Large intestine (tissue), 3 donors: ENCODE results near the gene STX17. TPM values are rescaled to one million over a fixed set of nuclear protein-coding genes. Genes with fewer than 3 reads are reported as not detected.

Experiments used
- DNase-seq, 2 donors: peaks; one replicate each; pipeline versions ENCODE4 v3.0.0 to v3.0.0-alpha.2; 2013
- H3K27ac ChIP-seq: one replicate; pipeline ENCODE4 v1.5.1; 2013; ENCODE audit warnings: low read length
- H3K27me3 ChIP-seq: 2 replicates; pipeline ENCODE4 v1.6.1; 2013; ENCODE audit warnings: low read length; ENCODE audit not compliant: control insufficient read depth, insufficient read depth
- H3K36me3 ChIP-seq: 2 replicates; pipeline ENCODE4 v1.6.1; 2013; ENCODE audit warnings: low read length; ENCODE audit not compliant: control insufficient read depth, insufficient read depth
- H3K4me1 ChIP-seq: one replicate; pipeline ENCODE4 v1.6.1; 2013; ENCODE audit warnings: low read length; ENCODE audit not compliant: control insufficient read depth, insufficient read depth
- H3K4me3 ChIP-seq: one replicate; pipeline ENCODE4 v1.5.1; 2013; ENCODE audit warnings: low read length
- H3K9me3 ChIP-seq: one replicate; pipeline ENCODE4 v1.6.1; 2013; ENCODE audit warnings: mild to moderate bottlenecking, low read depth, low read length, moderate library complexity; ENCODE audit not compliant: control insufficient read depth
- WGBS: methylation state at CpG from one replicate; pipeline ENCODE4 v1.1.5; 2013; ENCODE audit warnings: low lambda C conversion rate; ENCODE audit not compliant: insufficient coverage; 5-methylcytosine and 5-hydroxymethylcytosine counted together
- polyA plus RNA-seq: library from polyadenylated mRNA; unstranded; fragments of 120-200 nt; gene quantifications from one replicate; pipeline ENCODE4 v1.2.1, GENCODE V29; 2013

The STX17 gene
- polyA plus RNA-seq, 1 donor, result 31.9 TPM

- WGBS, result no CpG with 5 or more reads among the region's 2 CpGs
- no peaks in the 10 kb centered on the region for H3K9me3 ChIP-seq
- no peak overlapping the region for H3K4me3 ChIP-seq
- H3K27me3 ChIP-seq, result no peaks in the 10 kb centered on the region
- no peak for DNase-seq
- H3K27ac ChIP-seq, result no peak overlapping the region
- no peaks in the 10 kb centered on the region for H3K36me3 ChIP-seq
- H3K4me1 ChIP-seq, result no peaks in the 10 kb centered on the region
Observed at GRCh38 chr9:99896119-99896518, 10.3 kb upstream of the STX17 start.

GRCh38 chr9:99903393-99903792 lies 3.1 kb upstream of the STX17 start:
- DNase-seq, result no peak
- no peaks in the 10 kb centered on the region for H3K9me3 ChIP-seq
- 90% methylated on average over 1 of the region's 1 CpG for WGBS
- H3K27me3 ChIP-seq, result no peaks in the 10 kb centered on the region
- H3K4me3 ChIP-seq, result no peak overlapping the region
- H3K27ac ChIP-seq, result no peak overlapping the region
- peaks cover 3% of the 10 kb centered on the region for H3K4me1 ChIP-seq
- H3K36me3 ChIP-seq, result no peaks in the 10 kb centered on the region

- Histone ChIP-seq H3K9me3 (no peaks in the 10 kb centered on the region), H3K27me3 (no peaks in the 10 kb centered on the region), H3K4me1 (peaks cover 3% of the 10 kb centered on the region), H3K27ac (peak overlapping the region; percentile 44), H3K36me3 (no peaks in the 10 kb centered on the region), H3K4me3 (peak overlapping the region; percentile 96)
- DNase-seq, result no peak
- WGBS, result no CpG with 5 or more reads among the region's 9 CpGs
Observed at GRCh38 chr9:99905833-99906402, 536 bp upstream of the STX17 start.

- no peak for DNase-seq
- no peaks in the 10 kb centered on the region for H3K27me3 ChIP-seq
- no peaks in the 10 kb centered on the region for H3K9me3 ChIP-seq
- H3K4me1 ChIP-seq, result peaks cover 3% of the 10 kb centered on the region
- H3K4me3 ChIP-seq, result peak overlapping the region; percentile 96
- no CpG with 5 or more reads among the region's 9 CpGs for WGBS
- H3K36me3 ChIP-seq, result peaks cover 2% of the 10 kb centered on the region
- H3K27ac ChIP-seq, result peak overlapping the region; percentile 98
Observed at GRCh38 chr9:99907208-99907532, 716 bp downstream of the STX17 start.

- DNase-seq, result no peak
Observed at GRCh38 chr9:99911600-99911999, 5.1 kb downstream of the STX17 start.

GRCh38 chr9:99916650-99917049 lies 10.2 kb downstream of the STX17 start:
- peaks cover 45% of the 10 kb centered on the region for H3K36me3 ChIP-seq
- 100% methylated on average over 1 of the region's 1 CpG for WGBS
- H3K9me3 ChIP-seq, result no peaks in the 10 kb centered on the region
- H3K27me3 ChIP-seq, result no peaks in the 10 kb centered on the region
- no peak for DNase-seq
- H3K4me1 ChIP-seq, result no peaks in the 10 kb centered on the region
- no peak overlapping the region for H3K27ac ChIP-seq
- H3K4me3 ChIP-seq, result no peak overlapping the region

More at GRCh38 chr9:99911600-99911999, 5.1 kb downstream of the STX17 start:
- Histone ChIP-seq H3K27me3 (no peaks in the 10 kb centered on the region), H3K4me1 (no peaks in the 10 kb centered on the region), H3K27ac (no peak overlapping the region), H3K4me3 (no peak overlapping the region), H3K36me3 (peaks cover 18% of the 10 kb centered on the region), H3K9me3 (no peaks in the 10 kb centered on the region)
- no CpG with 5 or more reads among the region's 7 CpGs for WGBS

- 66% methylated on average over 2 of the region's 3 CpGs for WGBS
- no peaks in the 10 kb centered on the region for H3K27me3 ChIP-seq
Observed at GRCh38 chr9:99918134-99918533, 11.7 kb downstream of the STX17 start.

GRCh38 chr9:99919930-99920329 lies 13.5 kb downstream of the STX17 start:
- Histone ChIP-seq H3K27ac (no peak overlapping the region), H3K27me3 (no peaks in the 10 kb centered on the region), H3K9me3 (peaks cover 2% of the 10 kb centered on the region), H3K36me3 (peaks cover 60% of the 10 kb centered on the region), H3K4me1 (no peaks in the 10 kb centered on the region), H3K4me3 (no peak overlapping the region)
- no CpG with 5 or more reads among the region's 2 CpGs for WGBS
- no peak for DNase-seq

More at GRCh38 chr9:99918134-99918533, 11.7 kb downstream of the STX17 start:
- Histone ChIP-seq H3K36me3 (peaks cover 54% of the 10 kb centered on the region), H3K9me3 (no peaks in the 10 kb centered on the region), H3K4me1 (no peaks in the 10 kb centered on the region), H3K4me3 (no peak overlapping the region), H3K27ac (no peak overlapping the region)
- no peak for DNase-seq

- peaks cover 50% of the 10 kb centered on the region for H3K36me3 ChIP-seq
- no peak overlapping the region for H3K27ac ChIP-seq
- DNase-seq, result no peak
- H3K4me3 ChIP-seq, result no peak overlapping the region
- no peaks in the 10 kb centered on the region for H3K4me1 ChIP-seq
- no CpG with 5 or more reads among the region's 4 CpGs for WGBS
- peaks cover 18% of the 10 kb centered on the region for H3K9me3 ChIP-seq
- no peaks in the 10 kb centered on the region for H3K27me3 ChIP-seq
Observed at GRCh38 chr9:99921875-99922710, 15.6 kb downstream of the STX17 start.

GRCh38 chr9:99922711-99923030 lies 16.2 kb downstream of the STX17 start:
- H3K36me3 ChIP-seq, result peaks cover 45% of the 10 kb centered on the region

GRCh38 chr9:99925541-99925940 lies 19.1 kb downstream of the STX17 start:
- Histone ChIP-seq H3K36me3 (peaks cover 31% of the 10 kb centered on the region), H3K27ac (no peak overlapping the region)

More at GRCh38 chr9:99922711-99923030, 16.2 kb downstream of the STX17 start:
- Histone ChIP-seq H3K4me1 (no peaks in the 10 kb centered on the region), H3K27ac (no peak overlapping the region), H3K27me3 (no peaks in the 10 kb centered on the region), H3K4me3 (no peak overlapping the region), H3K9me3 (peaks cover 18% of the 10 kb centered on the region)
- no peak for DNase-seq

More at GRCh38 chr9:99925541-99925940, 19.1 kb downstream of the STX17 start:
- no peak for DNase-seq
- WGBS, result 98% methylated on average over 4 of the region's 4 CpGs
- peaks cover 18% of the 10 kb centered on the region for H3K9me3 ChIP-seq
- H3K4me3 ChIP-seq, result no peak overlapping the region
- H3K4me1 ChIP-seq, result no peaks in the 10 kb centered on the region
- H3K27me3 ChIP-seq, result no peaks in the 10 kb centered on the region
